ENCODE data around the gene LYG1. TPM values are rescaled to one million over a fixed set of nuclear protein-coding genes. Genes with fewer than 3 reads are reported as not detected.

LYG1 gene
- total RNA-seq, 1 experiment from 2014 or later, result 0.31 TPM

DNA sequence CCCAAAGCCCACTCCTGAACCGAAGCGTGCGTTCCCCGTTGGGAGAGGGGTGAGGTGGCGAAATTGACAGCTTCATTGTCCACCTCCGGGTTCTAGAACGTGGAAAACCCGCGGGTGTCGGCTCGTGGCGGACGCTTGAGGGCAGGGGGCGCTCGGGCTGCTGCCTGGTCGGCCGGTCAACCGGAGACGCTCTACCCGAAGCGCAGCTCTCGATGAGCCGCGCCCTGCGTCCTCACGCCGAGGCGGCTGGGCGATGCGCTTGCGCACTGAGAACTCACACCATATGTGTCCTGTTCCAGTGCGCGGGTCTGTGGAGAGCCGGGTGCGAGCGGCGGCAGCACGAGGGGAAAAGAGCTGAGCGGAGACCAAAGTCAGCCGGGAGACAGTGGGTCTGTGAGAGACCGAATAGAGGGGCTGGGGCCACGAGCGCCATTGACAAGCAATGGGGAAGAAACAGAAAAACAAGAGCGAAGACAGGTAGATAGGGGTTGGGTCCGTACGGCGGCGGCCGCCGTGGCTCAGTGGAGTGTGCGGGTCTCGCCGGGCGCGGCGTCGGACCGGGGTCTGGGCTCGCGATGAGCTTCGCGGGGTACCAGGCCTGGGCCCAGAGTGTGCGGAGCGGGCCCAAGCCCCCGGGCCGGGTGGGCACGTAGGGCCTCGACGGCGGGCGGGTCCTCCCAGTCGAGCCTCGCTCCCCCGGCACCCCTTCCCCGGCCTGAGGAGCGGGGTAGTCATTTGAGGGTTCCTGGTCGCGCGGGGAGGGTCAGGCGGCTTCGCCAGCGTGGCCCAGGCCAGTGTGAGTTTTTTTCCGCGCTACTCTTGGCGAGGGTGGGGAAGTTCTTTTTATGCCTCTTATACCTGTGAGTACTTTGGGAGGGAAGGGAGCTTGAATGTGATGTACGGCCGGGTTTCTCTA, 36.4 kb upstream of the LYG1 start, which contains the start of gene EIF5B:
TSS of gene EIF5B (plus strand) at position 277 of the 916 bp plus-strand sequence. CDS start at position 443, 166 bp downstream.
- Histone ChIP-seq H3K79me2 (ENCODE audit: insufficient read depth, low read length) (peaks cover 52% of the 10 kb centered on the region), H2BK20ac (ENCODE audit: low read depth, low read length, poor library complexity, severe bottlenecking) (no peak within 1 kb of the TSS), H2BK120ac (ENCODE audit: low read depth, low read length, poor library complexity, severe bottlenecking) (no peak within 1 kb of the TSS), H3K9ac (ENCODE audit: extremely low read depth, insufficient read length, low read length) (peak within 1 kb of the TSS; percentile 87), H3K79me1 (ENCODE audit: insufficient read depth, low read depth, low read length, poor library complexity, severe bottlenecking) (no peaks in the 10 kb centered on the region), H3K23me2 (ENCODE audit: insufficient read length, low read depth, low read length, poor library complexity, severe bottlenecking) (peaks cover 17% of the 10 kb centered on the region), H3K4me1 (ENCODE audit: insufficient read depth, low read length) (no peaks in the 10 kb centered on the region), H3K27ac (ENCODE audit: insufficient read length, low read depth, low read length) (no peak within 1 kb of the TSS), H2AK5ac (ENCODE audit: insufficient read length, low read length) (no peak within 1 kb of the TSS), H4K8ac (replicated peaks; ENCODE audit: insufficient read length, low read depth, low read length) (no peak within 1 kb of the TSS), H3T11ph (ENCODE audit: low read length) (no peak within 1 kb of the TSS), H3K4ac (ENCODE audit: low read depth, low read length) (no peak within 1 kb of the TSS), H2BK12ac (ENCODE audit: insufficient read length, low read depth, low read length) (no peak within 1 kb of the TSS), H2BK5ac (ENCODE audit: insufficient read length, low read length) (no peak within 1 kb of the TSS), H3K23ac (ENCODE audit: insufficient read length, low read depth, low read length) (no peak within 1 kb of the TSS), H3K56ac (ENCODE audit: insufficient read length, low read depth, low read length) (no peak within 1 kb of the TSS), H4K5ac (ENCODE audit: insufficient read length, low read depth, low read length) (no peak within 1 kb of the TSS), H4K20me1 (ENCODE audit: control insufficient read depth, insufficient read depth, insufficient read length) (no peaks in the 10 kb centered on the region), H3K27me3 (ENCODE audit: insufficient read depth, low read length) (no peaks in the 10 kb centered on the region), H2AFZ (ENCODE audit: low read length) (peak within 1 kb of the TSS; percentile 48), H3K14ac (ENCODE audit: insufficient read depth, low read length) (no peak within 1 kb of the TSS), H2BK15ac (ENCODE audit: low read depth, low read length) (no peak within 1 kb of the TSS), H3K9me3 (ENCODE audit: control insufficient read depth, low read depth, low read length) (no peaks in the 10 kb centered on the region), H3K4me2 (ENCODE audit: insufficient read depth, insufficient read length, low read length) (peak within 1 kb of the TSS; percentile 81), H4K91ac (ENCODE audit: insufficient read length, low read depth, low read length) (no peak within 1 kb of the TSS), H3K18ac (ENCODE audit: insufficient read length, low read depth, low read length) (no peak within 1 kb of the TSS)
- Mint-ChIP-seq H3K27ac (no peak within 1 kb of the TSS), H3K9me3 (no peaks in the 10 kb centered on the region), H3K4me3 (no peak within 1 kb of the TSS), H3K27me3 (ENCODE audit: low read depth) (no peaks in the 10 kb centered on the region), H3K4me1 (peaks cover 11 to 12% of the 10 kb centered on the region in 2 experiments), H3K36me3 (ENCODE audit: insufficient read depth in 1 of 3, low read depth in 3 of 3) (peaks cover 8% of the 10 kb centered on the region in 3 experiments; a peak in 6 of 7 replicates)
- no CpG with 5 or more reads among the region's 87 CpGs for WGBS (ENCODE audit: extremely low coverage, insufficient read length, low lambda C conversion rate)
- DNase-seq, result peak; percentile 95
- TF ChIP-seq, protein P1, sequence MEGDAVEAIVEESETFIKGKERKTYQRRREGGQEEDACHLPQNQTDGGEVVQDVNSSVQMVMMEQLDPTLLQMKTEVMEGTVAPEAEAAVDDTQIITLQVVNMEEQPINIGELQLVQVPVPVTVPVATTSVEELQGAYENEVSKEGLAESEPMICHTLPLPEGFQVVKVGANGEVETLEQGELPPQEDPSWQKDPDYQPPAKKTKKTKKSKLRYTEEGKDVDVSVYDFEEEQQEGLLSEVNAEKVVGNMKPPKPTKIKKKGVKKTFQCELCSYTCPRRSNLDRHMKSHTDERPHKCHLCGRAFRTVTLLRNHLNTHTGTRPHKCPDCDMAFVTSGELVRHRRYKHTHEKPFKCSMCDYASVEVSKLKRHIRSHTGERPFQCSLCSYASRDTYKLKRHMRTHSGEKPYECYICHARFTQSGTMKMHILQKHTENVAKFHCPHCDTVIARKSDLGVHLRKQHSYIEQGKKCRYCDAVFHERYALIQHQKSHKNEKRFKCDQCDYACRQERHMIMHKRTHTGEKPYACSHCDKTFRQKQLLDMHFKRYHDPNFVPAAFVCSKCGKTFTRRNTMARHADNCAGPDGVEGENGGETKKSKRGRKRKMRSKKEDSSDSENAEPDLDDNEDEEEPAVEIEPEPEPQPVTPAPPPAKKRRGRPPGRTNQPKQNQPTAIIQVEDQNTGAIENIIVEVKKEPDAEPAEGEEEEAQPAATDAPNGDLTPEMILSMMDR (conservative IDR thresholded peaks at IDR 0.05), result peak; percentile 79
